K562 (cell line): Measurements from ENCODE around the gene GIPC3. TPM values are rescaled to one million over a fixed set of nuclear protein-coding genes. Genes with fewer than 3 reads are reported as not detected.

ENCODE experiments used
- E2F6 ChIP-seq, 2 experiments: IDR thresholded peaks; 2 replicates each; pipeline ENCODE4 v1.6.1; 2011; ENCODE audit warnings: borderline replicate concordance in 1 of 2, control low read depth in 1 of 2, low read depth in 1 of 2, low read length in 1 of 2, mild to moderate bottlenecking in 1 of 2, mixed read lengths in 1 of 2, moderate library complexity in 1 of 2; ENCODE audit not compliant: insufficient read depth in 1 of 2, insufficient read length in 1 of 2, poor library complexity in 1 of 2, severe bottlenecking in 1 of 2; ENCODE audit errors: extremely low read depth in 1 of 2
- SRSF7 ChIP-seq: fragments of 200-400 bp; formaldehyde crosslinking; optimal IDR thresholded peaks from 2 replicates; pipeline ENCODE3; 2017; ENCODE audit warnings: mild to moderate bottlenecking, low read depth, low read length
- UBTF ChIP-seq, 2 experiments: IDR thresholded peaks; 2 replicates each; pipeline ENCODE4 v1.6.1; 2012; ENCODE audit warnings: improper control_type of control experiment in 2 of 2, low read depth in 2 of 2, low read length in 2 of 2, borderline replicate concordance in 1 of 2
- polyA plus RNA-seq, 8 experiments: library from polyadenylated mRNA; depleted of rRNA in 4 of 8; stranded (reverse) in 5 of 8; unstranded in 3 of 8; fragments of >200 nt; fragmentation: Nextera tagmentation in 2 of 8; fragmentation: Illumina TruSeq in 1 of 8; extraction: Ambion mirVana in 2 of 8; extraction: Trizol in 1 of 8; gene quantifications; 2 replicates each; pipeline versions ENCODE4 v1.2.1 to v1.2.3, GENCODE V29; 2011 to 2014; ENCODE audit warnings: inconsistent platforms in 1 of 8, missing spikeins in 1 of 8
- total RNA-seq, 7 experiments: library from RNA; depleted of rRNA in 6 of 7; stranded (reverse); fragments of >200 nt in 6 of 7; fragmentation: Illumina TruSeq in 2 of 7; extraction: Trizol in 2 of 7; gene quantifications; 2 replicates each; pipeline versions ENCODE4 v1.2.1 to v1.2.3, GENCODE V29; 2011 to 2021; ENCODE audit warnings: low replicate concordance in 1 of 7

GIPC3 gene
- total and polyA plus RNA-seq, 9 of the 15 experiments (the other 6 are each of a cell fraction or from before 2014, with no cell fraction given): 0.03 to 3.6 (median 1.5) TPM; not detected in 1

GRCh38 chr19:3537438-3538240 is 47.6 kb upstream of the GIPC3 start (continued):
- TF ChIP-seq E2F6 (IDR thresholded peaks at IDR 0.05; ENCODE audit: borderline replicate concordance in 1 of 2, extremely low read depth in 1 of 2, insufficient read depth in 1 of 2, insufficient read length in 1 of 2, low read depth in 1 of 2, low read length in 1 of 2, poor library complexity in 1 of 2, severe bottlenecking in 1 of 2): no peak
- TF ChIP-seq SRSF7: no peak
- TF ChIP-seq UBTF (IDR thresholded peaks at IDR 0.05; ENCODE audit: borderline replicate concordance in 1 of 2, low read depth in 2 of 2, low read length in 2 of 2): no peak
- TF ChIP-seq, all 486 proteins: peak for 11
